ENCODE data around the gene THBS3. TPM values are rescaled to one million over a fixed set of nuclear protein-coding genes. Genes with fewer than 3 reads are reported as not detected.

THBS3 gene
- polyA plus RNA-seq, 1 donor from 2014 or later: 99.6 TPM

DNA sequence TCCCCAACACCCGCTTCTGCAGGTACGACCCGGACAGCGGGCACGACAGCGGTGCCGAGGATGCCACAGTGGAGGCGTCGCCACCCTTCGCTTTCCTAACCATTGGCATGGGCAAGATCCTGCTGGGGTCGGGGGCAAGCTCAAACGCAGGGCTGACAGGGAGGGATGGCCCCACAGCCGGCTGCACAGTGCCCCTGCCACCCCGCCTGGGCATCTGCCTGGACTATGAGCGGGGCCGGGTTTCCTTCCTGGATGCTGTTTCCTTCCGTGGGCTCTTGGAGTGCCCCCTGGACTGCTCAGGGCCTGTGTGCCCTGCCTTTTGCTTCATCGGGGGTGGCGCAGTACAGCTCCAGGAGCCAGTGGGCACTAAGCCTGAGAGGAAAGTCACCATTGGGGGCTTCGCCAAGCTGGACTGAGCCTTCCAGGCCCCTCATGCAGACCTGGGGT lies 23.9 kb downstream of the THBS3 start:
- no peaks in the 10 kb centered on the region for H3F3A ChIP-seq (ENCODE audit: insufficient read depth, low read length, poor library complexity, severe bottlenecking)
- no peaks in the 10 kb centered on the region for H3K9me2 ChIP-seq (ENCODE audit: insufficient read depth, low read length)
- H3K9ac ChIP-seq (ENCODE audit: low read length): no peak overlapping the region
- no peak overlapping the region for H3K27ac ChIP-seq (ENCODE audit: low read length)
- H3K27me3 ChIP-seq (ENCODE audit: insufficient read depth, low read depth, low read length): no peaks in the 10 kb centered on the region
- H2AFZ ChIP-seq (ENCODE audit: low read depth, low read length): no peak overlapping the region
- no peak overlapping the region for H3K4me3 ChIP-seq (ENCODE audit: low read length)
- H3K9me3 ChIP-seq (ENCODE audit: low read length): no peaks in the 10 kb centered on the region
- no peaks in the 10 kb centered on the region for H3K36me3 ChIP-seq (ENCODE audit: insufficient read depth, low read length)
- H3K79me2 ChIP-seq (replicated peaks; ENCODE audit: insufficient read depth, low read length): no peaks in the 10 kb centered on the region
- TF ChIP-seq MXI1 (conservative IDR thresholded peaks at IDR 0.05; ENCODE audit: poor library complexity, severe bottlenecking) (no peak), RAD21 (conservative IDR thresholded peaks at IDR 0.05) (no peak), SMC3 (conservative IDR thresholded peaks at IDR 0.05; ENCODE audit: poor library complexity) (no peak), EP300 (conservative IDR thresholded peaks at IDR 0.05; ENCODE audit: poor library complexity, severe bottlenecking) (no peak), TAF1 (IDR thresholded peaks at IDR 0.05; ENCODE audit: low read depth) (no peak), POLR2AphosphoS5 (IDR thresholded peaks at IDR 0.05) (no peak), EZH2 (IDR thresholded peaks at IDR 0.05; ENCODE audit: borderline replicate concordance, insufficient read depth, low read length, poor library complexity, severe bottlenecking) (no peak)
- TF ChIP-seq, protein P1, sequence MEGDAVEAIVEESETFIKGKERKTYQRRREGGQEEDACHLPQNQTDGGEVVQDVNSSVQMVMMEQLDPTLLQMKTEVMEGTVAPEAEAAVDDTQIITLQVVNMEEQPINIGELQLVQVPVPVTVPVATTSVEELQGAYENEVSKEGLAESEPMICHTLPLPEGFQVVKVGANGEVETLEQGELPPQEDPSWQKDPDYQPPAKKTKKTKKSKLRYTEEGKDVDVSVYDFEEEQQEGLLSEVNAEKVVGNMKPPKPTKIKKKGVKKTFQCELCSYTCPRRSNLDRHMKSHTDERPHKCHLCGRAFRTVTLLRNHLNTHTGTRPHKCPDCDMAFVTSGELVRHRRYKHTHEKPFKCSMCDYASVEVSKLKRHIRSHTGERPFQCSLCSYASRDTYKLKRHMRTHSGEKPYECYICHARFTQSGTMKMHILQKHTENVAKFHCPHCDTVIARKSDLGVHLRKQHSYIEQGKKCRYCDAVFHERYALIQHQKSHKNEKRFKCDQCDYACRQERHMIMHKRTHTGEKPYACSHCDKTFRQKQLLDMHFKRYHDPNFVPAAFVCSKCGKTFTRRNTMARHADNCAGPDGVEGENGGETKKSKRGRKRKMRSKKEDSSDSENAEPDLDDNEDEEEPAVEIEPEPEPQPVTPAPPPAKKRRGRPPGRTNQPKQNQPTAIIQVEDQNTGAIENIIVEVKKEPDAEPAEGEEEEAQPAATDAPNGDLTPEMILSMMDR (IDR thresholded peaks at IDR 0.05; ENCODE audit: poor library complexity, severe bottlenecking): no peak
- TF ChIP-seq, protein P2, sequence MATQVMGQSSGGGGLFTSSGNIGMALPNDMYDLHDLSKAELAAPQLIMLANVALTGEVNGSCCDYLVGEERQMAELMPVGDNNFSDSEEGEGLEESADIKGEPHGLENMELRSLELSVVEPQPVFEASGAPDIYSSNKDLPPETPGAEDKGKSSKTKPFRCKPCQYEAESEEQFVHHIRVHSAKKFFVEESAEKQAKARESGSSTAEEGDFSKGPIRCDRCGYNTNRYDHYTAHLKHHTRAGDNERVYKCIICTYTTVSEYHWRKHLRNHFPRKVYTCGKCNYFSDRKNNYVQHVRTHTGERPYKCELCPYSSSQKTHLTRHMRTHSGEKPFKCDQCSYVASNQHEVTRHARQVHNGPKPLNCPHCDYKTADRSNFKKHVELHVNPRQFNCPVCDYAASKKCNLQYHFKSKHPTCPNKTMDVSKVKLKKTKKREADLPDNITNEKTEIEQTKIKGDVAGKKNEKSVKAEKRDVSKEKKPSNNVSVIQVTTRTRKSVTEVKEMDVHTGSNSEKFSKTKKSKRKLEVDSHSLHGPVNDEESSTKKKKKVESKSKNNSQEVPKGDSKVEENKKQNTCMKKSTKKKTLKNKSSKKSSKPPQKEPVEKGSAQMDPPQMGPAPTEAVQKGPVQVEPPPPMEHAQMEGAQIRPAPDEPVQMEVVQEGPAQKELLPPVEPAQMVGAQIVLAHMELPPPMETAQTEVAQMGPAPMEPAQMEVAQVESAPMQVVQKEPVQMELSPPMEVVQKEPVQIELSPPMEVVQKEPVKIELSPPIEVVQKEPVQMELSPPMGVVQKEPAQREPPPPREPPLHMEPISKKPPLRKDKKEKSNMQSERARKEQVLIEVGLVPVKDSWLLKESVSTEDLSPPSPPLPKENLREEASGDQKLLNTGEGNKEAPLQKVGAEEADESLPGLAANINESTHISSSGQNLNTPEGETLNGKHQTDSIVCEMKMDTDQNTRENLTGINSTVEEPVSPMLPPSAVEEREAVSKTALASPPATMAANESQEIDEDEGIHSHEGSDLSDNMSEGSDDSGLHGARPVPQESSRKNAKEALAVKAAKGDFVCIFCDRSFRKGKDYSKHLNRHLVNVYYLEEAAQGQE (IDR thresholded peaks at IDR 0.05; ENCODE audit: borderline replicate concordance): no peak
- H3K4me2 ChIP-seq (ENCODE audit: low read length): no peak overlapping the region
- H4K20me1 ChIP-seq (ENCODE audit: insufficient read depth): no peaks in the 10 kb centered on the region

DNA sequence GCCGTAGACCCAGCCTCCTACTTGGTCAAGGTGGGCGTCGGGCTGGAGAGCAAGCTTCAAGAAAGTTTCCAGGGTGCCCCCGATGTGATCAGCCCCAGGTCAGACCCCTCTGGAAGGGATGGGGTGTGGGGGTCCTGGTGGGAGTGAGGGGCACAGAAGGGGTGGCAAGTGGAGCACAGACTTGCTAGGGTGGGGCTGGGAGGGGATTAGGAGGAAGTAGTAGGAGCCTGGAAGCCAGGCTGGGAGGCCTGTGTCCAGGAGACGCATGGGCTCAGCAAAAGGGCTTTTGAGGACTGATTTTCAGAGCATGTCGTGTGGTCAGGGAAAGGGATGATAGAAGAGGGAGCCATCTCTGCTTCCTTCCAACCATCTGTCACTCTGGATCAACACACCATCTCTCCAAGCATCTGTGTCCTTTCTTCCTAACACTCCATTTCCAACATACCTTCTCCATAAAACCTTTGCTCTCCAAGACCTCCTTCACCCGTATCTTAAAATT lies 25.6 kb downstream of the THBS3 start:
- Histone ChIP-seq H3K9ac (ENCODE audit: low read length) (no peak overlapping the region), H3K36me3 (ENCODE audit: insufficient read depth, low read length) (peaks cover 9% of the 10 kb centered on the region), H3K79me2 (replicated peaks; ENCODE audit: insufficient read depth, low read length) (peaks cover 1% of the 10 kb centered on the region), H3K4me2 (ENCODE audit: low read length) (no peak overlapping the region), H3F3A (ENCODE audit: insufficient read depth, low read length, poor library complexity, severe bottlenecking) (no peaks in the 10 kb centered on the region), H4K20me1 (ENCODE audit: insufficient read depth) (no peaks in the 10 kb centered on the region), H3K27ac (ENCODE audit: low read length) (no peak overlapping the region), H3K9me3 (ENCODE audit: low read length) (no peaks in the 10 kb centered on the region), H3K9me2 (ENCODE audit: insufficient read depth, low read length) (no peaks in the 10 kb centered on the region), H2AFZ (ENCODE audit: low read depth, low read length) (no peak overlapping the region), H3K4me3 (ENCODE audit: low read length) (no peak overlapping the region), H3K27me3 (ENCODE audit: insufficient read depth, low read depth, low read length) (no peaks in the 10 kb centered on the region)
- TF ChIP-seq MXI1 (conservative IDR thresholded peaks at IDR 0.05; ENCODE audit: poor library complexity, severe bottlenecking): no peak
- TF ChIP-seq, protein P2 (IDR thresholded peaks at IDR 0.05; ENCODE audit: borderline replicate concordance): no peak
- no peak for TF ChIP-seq EZH2 (IDR thresholded peaks at IDR 0.05; ENCODE audit: borderline replicate concordance, insufficient read depth, low read length, poor library complexity, severe bottlenecking)
- TF ChIP-seq EP300 (conservative IDR thresholded peaks at IDR 0.05; ENCODE audit: poor library complexity, severe bottlenecking): no peak
- no peak for TF ChIP-seq RAD21 (conservative IDR thresholded peaks at IDR 0.05)
- no peak for TF ChIP-seq SMC3 (conservative IDR thresholded peaks at IDR 0.05; ENCODE audit: poor library complexity)
- no peak for TF ChIP-seq TAF1 (IDR thresholded peaks at IDR 0.05; ENCODE audit: low read depth)

Measured in neural cell (in vitro differentiated cells).